Mucosa of descending colon (tissue), 3 donors: ENCODE data around the gene CDH15. TPM values are rescaled to one million over a fixed set of nuclear protein-coding genes. Genes with fewer than 3 reads are reported as not detected.

Experiments
- ATAC-seq: fragments of 200-7000 bp; cut with Tn5 transposase; one replicate; pipeline ENCODE4 v1.9.1; 2020; ENCODE audit warnings: mild to moderate bottlenecking, moderate library complexity
- DNase-seq, 3 donors: peaks; one replicate each; pipeline ENCODE4 v3.0.0-alpha.2; 2020
- H3K36me3 ChIP-seq: fragments of 200-600 bp; one replicate; pipeline ENCODE4 v1.8.0; 2021; ENCODE audit warnings: low read depth, mild to moderate bottlenecking
- H3K4me1 ChIP-seq: fragments of 200-600 bp; one replicate; pipeline ENCODE4 v1.8.0; 2021; ENCODE audit warnings: low read depth, mild to moderate bottlenecking
- H3K4me3 ChIP-seq: fragments of 200-600 bp; one replicate; pipeline ENCODE4 v1.8.0; 2021; ENCODE audit warnings: mild to moderate bottlenecking
- H3K9me3 ChIP-seq: fragments of 200-600 bp; one replicate; pipeline ENCODE4 v1.8.0; 2021; ENCODE audit warnings: mild to moderate bottlenecking
- CTCF ChIP-seq: fragments of 200-600 bp; IDR thresholded peaks from one replicate; pipeline ENCODE4 v1.8.0; 2022; ENCODE audit warnings: antibody characterized with exemption, mild to moderate bottlenecking
- intact Hi-C, 2 donors: fragments of 100-400 bp; cut with DNase I in 1 of 2; cut with micrococcal nuclease in 1 of 2; formaldehyde crosslinking; loops; one replicate each; pipeline versions ENCODE4 v1.11.0 to v1.11.1; 2022; cut with DNase I, micrococcal nuclease
- total RNA-seq, 3 donors: library from RNA; stranded (reverse); fragmentation: NEBNext Ultra II Directional in 2 of 3; extraction: Animal tissue kit (Norgen Biotek cat#: 25700) in 2 of 3; gene quantifications; one replicate each; pipeline versions ENCODE4 v1.2.1 to v1.2.4, GENCODE V29; 2021 to 2023
- donor health status: DM: no; HTN: no; CAD: no; lungs with moderate emphysema.
- donor health status: DM: no; HTN: no; CAD: no.
- donor health status: DM: no; HTN: yes; CAD: no.

CDH15 gene
- total RNA-seq, 3 donors from 2014 or later: not detected

GRCh38 chr16:89172171-89172527 lies 601 bp downstream of the CDH15 start:
- H3K9me3 ChIP-seq: no peaks in the 10 kb centered on the region
- no peak for TF ChIP-seq CTCF
- no peaks in the 10 kb centered on the region for H3K36me3 ChIP-seq
- peaks cover 11% of the 10 kb centered on the region for H3K4me1 ChIP-seq
- no peak for ATAC-seq
- H3K4me3 ChIP-seq: no peak overlapping the region
- intact Hi-C loops: no loop called here
- DNase-seq: no peak

- intact Hi-C loops: no loop called here
Observed at GRCh38 chr16:89172528-89173173, 1.1 kb downstream of the CDH15 start.

GRCh38 chr16:89173174-89173921 lies 1.8 kb downstream of the CDH15 start:
- Histone ChIP-seq H3K4me1 (peaks cover 10% of the 10 kb centered on the region), H3K4me3 (no peak overlapping the region), H3K36me3 (no peaks in the 10 kb centered on the region), H3K9me3 (no peaks in the 10 kb centered on the region)
- intact Hi-C loops: no loop called here
- ATAC-seq (no peak), DNase-seq (no peak)
- TF ChIP-seq CTCF: no peak

More at GRCh38 chr16:89172528-89173173, 1.1 kb downstream of the CDH15 start:
- DNase-seq (no peak), ATAC-seq (no peak)
- no peak for TF ChIP-seq CTCF
- no peaks in the 10 kb centered on the region for H3K36me3 ChIP-seq
- H3K4me1 ChIP-seq: peaks cover 10% of the 10 kb centered on the region
- no peaks in the 10 kb centered on the region for H3K9me3 ChIP-seq
- no peak overlapping the region for H3K4me3 ChIP-seq

- ATAC-seq: no peak
- Histone ChIP-seq H3K4me1 (peaks cover 10% of the 10 kb centered on the region), H3K4me3 (no peak overlapping the region), H3K9me3 (no peaks in the 10 kb centered on the region), H3K36me3 (no peaks in the 10 kb centered on the region)
- no peak for DNase-seq
- no peak for TF ChIP-seq CTCF
- intact Hi-C loops: no loop called here
Observed at GRCh38 chr16:89174055-89174827, 2.7 kb downstream of the CDH15 start.

- no peak for ATAC-seq
- H3K4me1 ChIP-seq: peaks cover 10% of the 10 kb centered on the region
- no peak for DNase-seq
- no peaks in the 10 kb centered on the region for H3K36me3 ChIP-seq
- no peaks in the 10 kb centered on the region for H3K9me3 ChIP-seq
- no peak overlapping the region for H3K4me3 ChIP-seq
- intact Hi-C loops: no loop called here
- TF ChIP-seq CTCF: no peak
Observed at GRCh38 chr16:89174877-89175276, 3.3 kb downstream of the CDH15 start.
